ENCODE data around the gene POLR3H. TPM values are rescaled to one million over a fixed set of nuclear protein-coding genes. Genes with fewer than 3 reads are reported as not detected.

Gene POLR3H
- total and polyA plus RNA-seq, 10 of the 15 experiments (the other 5 are each of a cell fraction or from before 2014, with no cell fraction given): 3.5 to 62.7 (median 24.6) TPM

- ChIA-PET RAD21 (ENCODE audit: unreplicated experiment) (interaction anchor here (0.6 kb wide), 1 partner anchor 362 kb away, joined by 3 read pairs; no protein-coding TSS in a partner anchor), SMC1A (ENCODE audit: uncharacterized antibody, unreplicated experiment) (no interaction called here), POLR2A (interaction anchor here (0.6 to 1.0 kb wide), 3 partner anchors 19 to 55 kb away, joined by 3 to 5 read pairs (median 4); no protein-coding TSS in a partner anchor), CTCF (interaction anchor here (0.6 to 1.4 kb wide), 3 partner anchors 41 to 145 kb away, joined by 3 to 6 read pairs (median 3); partner anchors contain the start of gene PMM1)
- Histone ChIP-seq H3K4me3 (no peak overlapping the region), H3K4me2 (ENCODE audit: control insufficient read depth, insufficient read depth) (no peak overlapping the region), H3K9ac (ENCODE audit: control insufficient read depth, insufficient read depth, low read length) (no peak overlapping the region), H3K36me3 (ENCODE audit: control insufficient read depth in 2 of 2, insufficient read depth in 2 of 2, low read length in 1 of 2) (no peaks in the 10 kb centered on the region), H3K4me1 (ENCODE audit: control insufficient read depth, insufficient read depth, low read length) (no peaks in the 10 kb centered on the region), H3K27me3 (replicated peaks in 1 of 2; ENCODE audit: control insufficient read depth in 2 of 2, insufficient read depth in 2 of 2, low read length in 1 of 2) (no peaks in the 10 kb centered on the region; a peak in 1 of 4 replicates), H3K9me3 (replicated peaks; ENCODE audit: control insufficient read depth, insufficient read depth, low read length) (no peaks in the 10 kb centered on the region), H4K20me1 (ENCODE audit: control insufficient read depth, insufficient read depth) (no peaks in the 10 kb centered on the region), H2AFZ (ENCODE audit: control insufficient read depth, low read depth, low read length) (no peak overlapping the region), H3K27ac (ENCODE audit: control insufficient read depth, insufficient read depth) (no peak overlapping the region), H3K79me2 (ENCODE audit: control insufficient read depth, insufficient read depth, low read length) (peaks cover 4% of the 10 kb centered on the region)
- no TSS peak for BruUV-seq (replicated peaks)
- in situ Hi-C loops (cut with MboI) (no loop called here), intact Hi-C loops (cut with micrococcal nuclease; ENCODE audit: unreplicated experiment) (no loop called here)
- ATAC-seq: no peak
- no peak for FAIRE-seq
- WGBS (ENCODE audit: insufficient coverage, insufficient replicate concordance, low lambda C conversion rate, missing lambda C conversion rate): 73% methylated on average over 5 of the region's 5 CpGs
- no peak for DNase-seq (ENCODE audit: low read depth, low spot score)
- no peak for TF ChIP-seq RELB (IDR thresholded peaks at IDR 0.05; ENCODE audit: low read depth)
- no peak for TF ChIP-seq CHD4 (IDR thresholded peaks at IDR 0.05)
- TF ChIP-seq MYB (IDR thresholded peaks at IDR 0.05; ENCODE audit: borderline replicate concordance, low read depth, low read length): no peak
- no peak for TF ChIP-seq GATAD2B (conservative IDR thresholded peaks at IDR 0.05; ENCODE audit: low read depth)
- no peak for TF ChIP-seq SUPT20H (IDR thresholded peaks at IDR 0.05; ENCODE audit: borderline replicate concordance, control insufficient read depth, low read depth, low read length)
- no peak for TF ChIP-seq NFXL1 (IDR thresholded peaks at IDR 0.05; ENCODE audit: borderline replicate concordance)
- no peak for TF ChIP-seq NKRF (conservative IDR thresholded peaks at IDR 0.05)
- TF ChIP-seq PRDM15 (CRISPR knock-in tag; IDR thresholded peaks at IDR 0.05): no peak
- no peak for TF ChIP-seq ZNF24 (IDR thresholded peaks at IDR 0.05)
- no peak for TF ChIP-seq BMI1 (IDR thresholded peaks at IDR 0.05; ENCODE audit: borderline replicate concordance)
- TF ChIP-seq RCOR1 (conservative IDR thresholded peaks at IDR 0.05; ENCODE audit: low read depth, low read length): no peak
- TF ChIP-seq WRNIP1 (IDR thresholded peaks at IDR 0.05; ENCODE audit: borderline replicate concordance, low read depth, low read length): no peak
- no peak for TF ChIP-seq REST (IDR thresholded peaks at IDR 0.05; ENCODE audit: low read depth, low read length)
Observed at GRCh38 chr22:41548830-41549211, 4.6 kb upstream of the POLR3H start.

Data from GM12878 (cell line).